ENCODE measurements around the gene LRCH4. TPM values are rescaled to one million over a fixed set of nuclear protein-coding genes. Genes with fewer than 3 reads are reported as not detected.
"Not testable (repeated sequence)": the region's sequence is repeated elsewhere in the genome, so short reads cannot be mapped to it uniquely, and the experiment has no call there.

LRCH4 gene
- total RNA-seq, 6 experiments from 2014 or later, result 34.7 to 40.6 (median 38.5) TPM

GRCh38 chr7:100567031-100567730, 18.7 kb downstream of the LRCH4 start:
- H3K4me3 Mint-ChIP-seq, result no peak overlapping the region
- H3K36me3 Mint-ChIP-seq (ENCODE audit: low read depth), result no peaks in the 10 kb centered on the region
- peak; percentile 24 for DNase-seq

GRCh38 chr7:100566018-100566531, 19.9 kb downstream of the LRCH4 start:
- TF ChIP-seq, protein P1, sequence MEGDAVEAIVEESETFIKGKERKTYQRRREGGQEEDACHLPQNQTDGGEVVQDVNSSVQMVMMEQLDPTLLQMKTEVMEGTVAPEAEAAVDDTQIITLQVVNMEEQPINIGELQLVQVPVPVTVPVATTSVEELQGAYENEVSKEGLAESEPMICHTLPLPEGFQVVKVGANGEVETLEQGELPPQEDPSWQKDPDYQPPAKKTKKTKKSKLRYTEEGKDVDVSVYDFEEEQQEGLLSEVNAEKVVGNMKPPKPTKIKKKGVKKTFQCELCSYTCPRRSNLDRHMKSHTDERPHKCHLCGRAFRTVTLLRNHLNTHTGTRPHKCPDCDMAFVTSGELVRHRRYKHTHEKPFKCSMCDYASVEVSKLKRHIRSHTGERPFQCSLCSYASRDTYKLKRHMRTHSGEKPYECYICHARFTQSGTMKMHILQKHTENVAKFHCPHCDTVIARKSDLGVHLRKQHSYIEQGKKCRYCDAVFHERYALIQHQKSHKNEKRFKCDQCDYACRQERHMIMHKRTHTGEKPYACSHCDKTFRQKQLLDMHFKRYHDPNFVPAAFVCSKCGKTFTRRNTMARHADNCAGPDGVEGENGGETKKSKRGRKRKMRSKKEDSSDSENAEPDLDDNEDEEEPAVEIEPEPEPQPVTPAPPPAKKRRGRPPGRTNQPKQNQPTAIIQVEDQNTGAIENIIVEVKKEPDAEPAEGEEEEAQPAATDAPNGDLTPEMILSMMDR (IDR thresholded peaks at IDR 0.05), result no peak
- H3K27me3 Mint-ChIP-seq (ENCODE audit: insufficient read depth), result peaks cover 6% of the 10 kb centered on the region
- no peaks in the 10 kb centered on the region for H3K36me3 Mint-ChIP-seq (ENCODE audit: low read depth)
- no peaks in the 10 kb centered on the region for H3K9me3 Mint-ChIP-seq
- no peak overlapping the region for H3K27ac Mint-ChIP-seq
- no peak for DNase-seq
- H3K4me3 Mint-ChIP-seq, result no peak overlapping the region
- peaks cover 15% of the 10 kb centered on the region; the same call in 1 of the 2 replicates for H3K4me1 Mint-ChIP-seq (ENCODE audit: low read depth)

More at GRCh38 chr7:100567031-100567730, 18.7 kb downstream of the LRCH4 start:
- Mint-ChIP-seq H3K9me3 (no peaks in the 10 kb centered on the region), H3K27ac (no peak overlapping the region; the same call in 1 of the 2 replicates), H3K4me1 (ENCODE audit: low read depth) (peaks cover 15% of the 10 kb centered on the region; the same call in 1 of the 2 replicates), H3K27me3 (ENCODE audit: insufficient read depth) (peaks cover 10% of the 10 kb centered on the region)
- TF ChIP-seq, protein P1 (IDR thresholded peaks at IDR 0.05), result no peak

- TF ChIP-seq, protein P1 (IDR thresholded peaks at IDR 0.05), result no peak
- no peak for DNase-seq
- peaks cover 15% of the 10 kb centered on the region; the same call in 1 of the 2 replicates for H3K4me1 Mint-ChIP-seq (ENCODE audit: low read depth)
- H3K4me3 Mint-ChIP-seq, result no peak overlapping the region
- no peaks in the 10 kb centered on the region for H3K9me3 Mint-ChIP-seq
- peaks cover 6% of the 10 kb centered on the region for H3K27me3 Mint-ChIP-seq (ENCODE audit: insufficient read depth)
- H3K27ac Mint-ChIP-seq, result no peak overlapping the region
- no peaks in the 10 kb centered on the region for H3K36me3 Mint-ChIP-seq (ENCODE audit: low read depth)
These were observed 20.8 kb downstream of the LRCH4 start for GRCh38 chr7:100565133-100565571.

DNA sequence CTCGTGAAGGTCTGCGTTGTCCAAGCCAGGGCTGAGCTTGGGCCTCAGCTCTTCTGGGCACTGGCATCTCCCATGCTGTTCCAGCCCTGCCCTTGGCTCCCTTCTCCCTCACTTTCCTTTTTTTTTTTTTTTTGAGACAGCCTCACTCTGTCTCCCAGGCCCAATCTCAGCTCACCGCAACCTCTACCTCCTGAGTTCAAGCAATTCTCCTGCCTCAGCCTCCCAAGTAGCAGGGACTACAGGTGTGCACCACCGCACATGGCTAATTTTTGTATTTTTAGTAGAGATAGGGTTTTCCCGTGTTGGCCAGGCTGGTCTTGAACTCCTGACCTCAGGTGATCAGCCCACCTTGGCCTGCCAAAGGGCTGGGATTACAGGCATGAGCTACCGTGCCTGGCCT, 21.5 kb downstream of the LRCH4 start:
- H3K4me3 Mint-ChIP-seq; H3K27me3 Mint-ChIP-seq (ENCODE audit: insufficient read depth); H3K9me3 Mint-ChIP-seq; H3K36me3 Mint-ChIP-seq (ENCODE audit: low read depth); DNase-seq; H3K27ac Mint-ChIP-seq: not testable (repeated sequence)
- peaks cover 15% of the 10 kb centered on the region; the same call in 1 of the 2 replicates for H3K4me1 Mint-ChIP-seq (ENCODE audit: low read depth)

DNA sequence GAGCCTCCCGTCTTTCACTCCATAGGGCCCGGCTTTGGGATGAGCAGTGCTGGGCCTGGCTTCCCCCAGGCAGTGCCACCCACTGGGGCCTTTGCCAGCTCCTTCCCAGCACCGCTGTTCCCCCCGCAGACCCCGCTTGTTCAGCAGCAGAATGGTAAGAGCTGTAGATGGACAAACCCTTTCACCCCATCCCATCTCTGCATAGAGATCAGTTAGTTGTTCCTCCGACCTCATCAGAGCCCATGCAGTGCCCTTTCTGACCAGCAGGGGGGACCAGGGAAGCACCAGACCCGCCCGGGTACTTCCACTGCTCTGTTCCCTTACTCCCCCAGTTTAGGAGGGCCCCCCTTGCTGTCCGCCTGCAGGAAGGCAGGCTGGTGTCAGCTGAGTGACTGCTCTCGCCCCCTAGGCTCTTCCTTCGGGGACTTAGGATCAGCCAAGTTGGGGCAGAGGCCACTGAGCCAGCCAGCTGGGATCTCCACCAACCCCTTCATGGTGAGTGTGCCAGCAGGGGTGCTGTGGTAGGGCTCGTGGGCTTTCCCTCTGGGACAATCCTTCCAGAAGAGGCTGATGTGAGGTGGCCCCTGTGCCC, 22.0 kb downstream of the LRCH4 start:
- H3K4me1 Mint-ChIP-seq (ENCODE audit: low read depth), result peaks cover 15% of the 10 kb centered on the region; the same call in 1 of the 2 replicates
- H3K36me3 Mint-ChIP-seq (ENCODE audit: low read depth), result no peaks in the 10 kb centered on the region
- DNase-seq, result peak; percentile 56
- H3K27me3 Mint-ChIP-seq (ENCODE audit: insufficient read depth), result no peaks in the 10 kb centered on the region; the same call in none of the 2 replicates
- H3K4me3 Mint-ChIP-seq, result no peak overlapping the region
- H3K27ac Mint-ChIP-seq, result no peak overlapping the region
- TF ChIP-seq, protein P1 (IDR thresholded peaks at IDR 0.05), result peak; percentile 98
- no peaks in the 10 kb centered on the region for H3K9me3 Mint-ChIP-seq

DNA sequence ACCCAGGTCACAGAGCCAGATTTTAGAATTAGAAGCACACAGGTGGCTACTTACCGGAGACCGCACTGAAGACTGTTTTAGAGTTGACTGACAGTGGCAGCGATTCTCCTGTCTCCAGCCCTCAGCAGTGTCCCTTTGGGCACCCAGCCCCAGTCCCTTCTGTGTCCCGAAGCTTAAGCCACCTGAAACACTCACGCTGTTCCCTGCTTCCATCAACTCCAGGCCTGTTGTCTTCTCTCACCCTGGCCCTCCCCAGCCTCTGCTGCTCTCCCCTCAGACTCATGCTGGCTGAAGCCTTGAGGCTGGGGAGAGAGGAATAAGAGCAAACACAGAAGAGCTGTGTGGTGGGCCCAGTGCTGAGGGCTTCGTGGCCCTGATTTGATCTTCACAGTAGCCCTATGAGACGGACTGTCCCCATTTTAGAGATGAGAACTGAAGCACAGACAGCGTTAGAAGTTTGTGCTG, 22.8 kb downstream of the LRCH4 start:
- Mint-ChIP-seq H3K36me3 (ENCODE audit: low read depth) (no peaks in the 10 kb centered on the region), H3K4me1 (ENCODE audit: low read depth) (peaks cover 15% of the 10 kb centered on the region; the same call in 1 of the 2 replicates), H3K27ac (no peak overlapping the region), H3K9me3 (no peaks in the 10 kb centered on the region), H3K27me3 (ENCODE audit: insufficient read depth) (no peaks in the 10 kb centered on the region; the same call in 1 of the 2 replicates), H3K4me3 (no peak overlapping the region)
- TF ChIP-seq, protein P1 (IDR thresholded peaks at IDR 0.05), result no peak
- DNase-seq, result no peak

All from HFFc6 (cell line).